ENCODE measurements around the gene CPT1B.
A peak's percentile ranks its signal among the peaks of the same experiment; 100 is the strongest.

Gene CPT1B

GRCh38 chr22:50568626-50569025 lies 9.6 kb downstream of the CPT1B start:
- DNase-seq: no peak

DNA sequence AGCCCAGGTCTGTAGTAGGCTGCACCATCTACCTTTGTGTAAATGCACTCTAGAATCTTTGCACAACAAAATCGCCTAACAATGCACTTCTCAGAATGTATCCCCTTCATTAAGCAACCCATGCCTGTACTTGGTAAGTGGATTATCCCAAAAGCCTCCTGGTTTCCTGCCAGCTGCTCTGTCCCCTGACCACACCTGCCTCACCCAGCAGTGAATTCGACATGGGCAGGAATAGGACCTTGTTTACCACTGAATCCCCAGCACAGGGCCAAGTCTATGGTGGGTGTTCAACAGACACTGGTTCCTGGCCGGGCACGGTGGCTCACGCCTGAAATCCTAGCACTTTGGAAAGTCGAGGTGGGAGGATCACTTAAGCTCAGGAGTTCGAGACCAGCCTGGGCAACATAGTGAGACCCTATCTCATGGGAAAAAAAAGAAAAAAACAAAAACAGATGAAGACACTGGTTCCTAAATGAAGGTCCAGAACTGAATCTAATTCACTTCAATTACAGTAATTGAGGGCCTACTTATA lies 10.4 kb downstream of the CPT1B start:
- no peak for DNase-seq

DNA sequence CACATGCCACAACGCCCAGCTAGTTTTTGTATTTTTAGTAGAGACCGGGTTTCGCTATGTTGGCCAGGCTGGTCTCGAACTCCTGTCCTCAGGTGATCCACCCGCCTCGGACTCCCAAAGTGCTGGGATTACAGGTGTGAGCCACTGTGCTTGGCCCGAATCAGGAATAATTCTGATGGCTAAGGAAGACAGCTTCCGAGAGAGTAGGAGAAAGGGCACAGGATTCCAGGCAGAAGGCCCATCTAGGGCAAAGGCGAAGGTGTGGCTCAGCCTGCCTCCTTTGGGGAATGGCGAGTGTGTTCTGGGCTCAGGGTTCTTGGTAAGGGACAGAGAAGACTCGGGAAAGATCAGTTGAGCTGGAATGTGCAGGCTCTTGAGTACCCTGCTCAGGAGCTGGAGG lies 13.9 kb downstream of the CPT1B start:
- DNase-seq: no peak

- DNase-seq: no peak
Observed at GRCh38 chr22:50563413-50564160, 14.6 kb downstream of the CPT1B start.

GRCh38 chr22:50562523-50563412 lies 15.5 kb downstream of the CPT1B start, which contains the start of gene SYCE3:
Gene SYCE3 (minus strand): TSS chr22:50562919. CDS start chr22:50556405, 6,514 bp downstream.
- peak; percentile 99 for DNase-seq

GRCh38 chr22:50561401-50562358 lies 16.5 kb downstream of the CPT1B start:
- DNase-seq: no peak

DNA sequence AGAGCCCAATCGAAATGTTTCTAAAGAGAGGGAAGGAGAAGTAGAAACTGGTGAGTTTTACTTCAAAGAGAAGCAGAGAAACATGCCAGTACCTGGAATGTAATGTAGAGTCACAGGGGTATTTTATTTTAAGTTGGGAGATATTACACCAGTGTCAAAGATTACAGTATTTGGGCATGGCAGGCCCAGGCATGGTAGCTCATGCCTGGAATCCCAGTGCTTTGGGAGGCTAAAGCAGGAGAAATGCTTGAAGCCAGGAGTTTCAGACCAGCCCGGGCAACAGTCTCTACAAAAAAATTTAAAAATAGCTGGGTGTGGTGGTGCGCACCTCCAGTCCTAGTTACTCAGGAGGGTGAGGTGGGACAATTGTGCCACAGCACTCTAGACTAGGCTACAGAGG lies 18.2 kb downstream of the CPT1B start:
- DNase-seq: no peak

DNA sequence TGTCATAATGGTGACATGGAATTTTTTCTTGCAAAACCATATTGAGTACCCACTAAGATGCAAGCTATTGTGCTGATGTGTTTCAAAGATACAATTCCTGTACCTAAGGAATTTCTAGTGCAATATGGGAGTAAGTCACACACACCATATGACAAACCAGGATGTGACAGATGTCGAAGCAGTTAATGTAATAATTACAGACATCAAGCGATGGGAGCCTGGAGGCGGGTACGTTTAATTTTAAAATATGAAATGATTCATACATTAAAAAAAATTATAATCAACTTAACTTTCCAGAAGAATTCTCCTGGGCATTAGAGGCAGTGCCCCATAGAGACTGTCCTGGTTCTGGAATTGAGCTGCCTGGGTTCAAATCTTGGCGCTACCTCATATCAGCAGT lies 21.5 kb downstream of the CPT1B start:
- no peak for DNase-seq

- no peak for DNase-seq
Observed at GRCh38 chr22:50553310-50553709, 24.9 kb downstream of the CPT1B start.

DNA sequence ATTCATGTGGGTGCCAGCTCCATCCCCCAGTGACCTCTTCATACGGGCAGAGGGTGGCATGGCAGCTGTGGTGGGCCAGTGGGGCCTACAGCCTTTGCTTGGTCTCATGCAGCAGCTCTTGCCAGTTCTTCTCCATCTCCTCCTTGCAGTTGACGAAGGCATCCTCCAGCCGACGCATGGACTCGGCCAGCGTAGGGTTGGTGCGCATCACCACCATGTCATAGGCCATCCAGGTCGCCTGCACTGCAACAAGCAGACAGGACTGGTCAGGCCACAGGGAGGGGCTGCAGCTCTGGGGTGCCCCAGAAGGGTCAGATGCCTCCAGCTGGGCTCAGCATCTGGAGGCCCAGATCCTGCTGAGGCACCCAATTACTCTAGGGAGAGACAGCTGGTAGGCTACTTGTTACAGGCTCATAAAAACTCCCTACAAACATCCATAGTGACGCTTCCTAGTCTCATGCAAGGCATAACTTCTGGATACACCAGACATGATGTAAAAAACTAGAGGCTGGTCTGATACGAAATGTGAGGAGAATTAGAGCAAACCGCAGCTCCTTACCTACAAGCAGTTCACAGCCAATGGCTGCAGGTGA lies 27.0 kb downstream of the CPT1B start:
- DNase-seq: no peak

DNA sequence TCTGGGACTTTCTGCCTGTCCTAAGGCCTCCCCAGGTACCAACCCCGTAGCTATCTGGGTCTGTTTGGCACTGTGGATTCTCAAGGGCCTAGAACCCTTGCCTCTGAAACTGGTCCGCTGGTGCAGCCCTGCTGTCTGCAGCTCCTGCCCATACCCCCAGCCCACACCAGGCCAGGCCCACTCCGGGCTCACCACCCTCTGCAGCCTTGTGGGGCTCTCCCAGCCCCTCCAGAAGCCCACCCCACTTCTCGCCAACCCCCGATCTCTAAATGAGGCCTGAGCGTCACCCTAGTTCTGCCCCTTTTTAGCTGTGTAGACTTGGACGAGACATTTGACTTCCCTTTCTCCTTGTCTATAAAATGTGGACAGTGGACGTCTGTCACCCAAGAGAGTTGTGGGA lies 27.8 kb downstream of the CPT1B start:
- DNase-seq: no peak

DNA sequence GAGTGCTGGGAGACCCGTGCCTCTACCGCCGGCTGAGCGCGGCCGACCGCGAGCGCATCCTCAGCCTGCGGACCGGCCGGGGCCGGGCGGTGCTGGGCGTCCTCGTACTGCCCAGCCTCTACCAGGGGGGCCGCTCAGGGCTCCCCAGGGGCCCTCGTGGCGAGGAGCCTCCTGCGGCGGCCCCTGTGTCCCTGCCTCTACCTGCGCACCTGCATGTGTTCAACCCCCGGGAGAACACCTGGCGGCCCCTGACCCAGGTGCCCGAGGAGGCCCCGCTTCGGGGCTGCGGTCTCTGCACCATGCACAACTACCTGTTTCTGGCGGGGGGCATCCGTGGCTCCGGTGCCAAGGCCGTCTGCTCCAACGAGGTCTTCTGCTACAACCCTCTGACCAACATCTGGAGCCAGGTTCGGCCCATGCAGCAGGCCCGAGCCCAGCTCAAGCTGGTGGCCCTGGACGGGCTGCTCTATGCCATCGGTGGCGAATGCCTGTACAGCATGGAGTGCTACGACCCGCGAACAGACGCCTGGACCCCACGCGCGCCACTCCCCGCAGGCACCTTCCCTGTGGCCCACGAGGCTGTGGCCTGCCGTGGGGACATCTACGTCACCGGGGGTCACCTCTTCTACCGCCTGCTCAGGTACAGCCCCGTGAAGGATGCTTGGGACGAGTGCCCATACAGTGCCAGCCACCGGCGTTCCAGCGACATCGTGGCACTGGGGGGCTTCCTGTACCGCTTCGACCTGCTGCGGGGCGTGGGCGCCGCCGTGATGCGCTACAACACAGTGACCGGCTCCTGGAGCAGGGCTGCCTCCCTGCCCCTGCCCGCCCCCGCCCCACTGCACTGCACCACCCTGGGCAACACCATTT lies 29.1 kb downstream of the CPT1B start:
- no peak for DNase-seq

DNA sequence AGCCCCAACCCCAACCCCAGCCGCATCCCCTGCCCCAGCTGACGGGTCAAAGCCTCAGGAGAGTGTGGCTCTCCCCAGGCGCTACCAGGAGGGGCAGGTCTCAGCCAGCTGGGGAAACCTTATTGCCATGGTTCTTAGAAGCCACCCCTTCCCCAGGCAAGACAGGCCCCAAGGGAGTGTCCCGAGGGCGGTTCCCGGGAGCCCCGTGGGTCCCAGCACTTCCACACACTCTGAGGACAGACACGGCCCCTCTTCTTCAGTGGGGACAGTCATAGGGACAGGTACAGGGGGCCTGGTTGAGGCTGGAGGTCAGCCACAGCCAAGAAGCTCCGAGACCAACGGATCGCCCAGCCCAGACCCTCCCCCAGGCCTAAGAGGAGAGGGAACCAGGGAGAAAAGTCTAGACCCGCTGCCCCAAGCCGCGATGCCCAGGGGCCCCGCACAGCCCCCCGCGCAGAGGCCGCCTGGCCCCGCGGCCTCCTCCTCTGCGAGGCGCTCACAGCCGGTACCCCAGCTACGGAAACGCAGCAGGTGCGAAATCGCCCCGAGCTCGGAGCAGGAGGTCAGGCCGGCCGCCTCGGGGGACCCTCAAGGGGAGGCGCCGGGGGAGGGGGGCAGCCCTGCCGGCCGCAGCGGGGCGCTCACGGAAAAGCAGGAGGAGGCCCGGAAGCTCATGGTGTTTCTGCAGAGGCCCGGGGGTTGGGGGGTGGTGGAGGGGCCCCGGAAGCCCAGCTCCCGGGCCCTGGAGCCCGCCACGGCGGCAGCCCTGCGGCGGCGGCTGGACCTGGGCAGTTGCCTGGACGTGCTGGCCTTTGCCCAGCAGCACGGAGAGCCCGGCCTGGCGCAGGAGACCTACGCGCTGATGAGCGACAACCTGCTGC lies 29.9 kb downstream of the CPT1B start:
- DNase-seq: no peak

- DNase-seq: no peak
Observed at GRCh38 chr22:50547263-50547985, 30.8 kb downstream of the CPT1B start.

- no peak for DNase-seq
Observed at GRCh38 chr22:50546326-50547262, 31.6 kb downstream of the CPT1B start.

DNA sequence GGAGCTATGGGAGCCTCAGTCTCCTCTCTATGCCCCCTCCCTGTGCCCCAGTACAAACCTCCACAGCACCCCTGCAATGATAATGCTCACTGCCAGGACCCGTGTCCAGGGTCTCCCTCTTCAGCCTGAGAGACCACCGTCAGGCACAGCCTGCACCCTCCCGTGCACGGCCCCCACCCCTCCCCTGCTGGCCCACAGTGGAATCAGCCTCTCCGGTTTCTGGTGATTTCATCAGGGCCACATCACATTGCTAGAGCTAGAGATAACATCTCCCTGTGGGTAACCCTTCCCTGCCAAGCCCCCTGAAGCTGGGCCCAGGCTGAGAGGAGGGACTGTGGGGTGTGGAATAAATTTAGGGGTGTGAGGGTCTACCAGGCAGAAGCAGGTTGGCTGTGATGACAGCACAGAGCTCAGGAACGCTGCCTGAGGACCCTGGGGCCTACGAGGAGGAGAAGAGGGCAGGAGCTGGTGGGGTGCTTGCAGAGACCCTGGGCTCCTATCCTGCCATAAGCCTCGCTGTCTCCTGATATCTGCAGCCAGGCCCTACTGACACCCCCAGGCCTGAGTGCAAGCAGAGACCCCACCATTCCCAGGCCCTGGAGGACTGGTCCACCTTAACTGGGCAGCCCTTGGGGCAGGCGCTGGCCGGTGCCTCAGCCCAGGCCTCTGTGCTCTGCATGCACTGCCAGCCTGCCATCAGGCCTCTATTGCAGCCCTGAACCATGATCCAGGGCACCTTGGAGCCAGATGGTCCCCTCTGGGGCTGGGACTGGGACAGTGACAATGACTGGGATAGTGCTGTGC lies 32.5 kb downstream of the CPT1B start, which contains the start of gene KLHDC7B:
TSS of gene KLHDC7B (plus strand) at position 378 of the 804 bp plus-strand sequence. CDS start at position 723, 345 bp downstream.
- DNase-seq: no peak

GRCh38 chr22:50544746-50545253 lies 33.4 kb downstream of the CPT1B start:
- DNase-seq: no peak
